Measurements from ENCODE around the gene SAMSN1.

SAMSN1 gene

DNA sequence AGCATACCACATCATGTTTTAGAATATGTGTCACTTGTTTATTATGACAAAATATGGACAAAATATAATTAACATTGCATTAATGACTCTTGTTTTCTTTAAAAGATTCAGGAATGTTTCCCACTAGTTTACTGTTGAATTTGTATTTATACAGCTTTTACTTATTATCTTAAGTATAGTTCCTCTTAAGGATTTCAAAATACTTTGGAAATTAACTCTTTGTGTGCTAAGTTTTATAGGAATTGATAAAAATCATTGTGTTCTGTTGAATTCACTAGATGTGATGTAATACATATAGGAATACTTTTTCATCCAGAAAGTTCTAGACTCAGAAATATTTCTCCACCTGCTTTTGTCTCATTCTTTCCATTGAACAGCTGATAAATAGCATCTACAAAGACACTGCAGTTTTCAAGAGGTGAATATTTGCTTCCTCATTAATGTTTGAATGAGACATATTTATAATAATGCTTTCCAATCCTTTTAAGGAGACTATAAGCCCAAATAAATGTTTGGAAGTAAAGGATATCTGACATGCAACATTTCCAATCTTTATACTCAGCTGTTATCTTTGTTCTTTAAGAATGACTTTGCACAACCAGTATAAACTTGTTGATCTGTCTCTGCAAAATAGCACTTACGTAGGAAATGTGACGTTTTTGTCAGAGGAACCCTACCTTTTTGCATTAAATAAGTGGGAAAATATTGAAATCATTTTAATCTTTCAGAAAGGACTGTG is 38.4 kb upstream of the SAMSN1 start:
- H3K9ac ChIP-seq: no peak overlapping the region

GRCh38 chr21:14583629-14584255 is 37.6 kb upstream of the SAMSN1 start:
- Histone ChIP-seq H4K20me1 (no peaks in the 10 kb centered on the region), H3K4me1 (no peaks in the 10 kb centered on the region), H3K4me2 (no peak overlapping the region), H3K9ac (no peak overlapping the region), H3K9me3 (no peaks in the 10 kb centered on the region), H3K27ac (no peak overlapping the region), H3K4me3 (no peak overlapping the region), H3K36me3 (no peaks in the 10 kb centered on the region), H3K27me3 (no peaks in the 10 kb centered on the region)
- no peak for TF ChIP-seq Cebpa-rat (IDR thresholded peaks at IDR 0.05)

More for the DNA sequence above, 38.4 kb upstream of the SAMSN1 start:
- H4K20me1 ChIP-seq: no peaks in the 10 kb centered on the region
- H3K4me3 ChIP-seq: no peak overlapping the region
- H3K27me3 ChIP-seq: no peaks in the 10 kb centered on the region
- H3K4me2 ChIP-seq: no peak overlapping the region
- H3K36me3 ChIP-seq: no peaks in the 10 kb centered on the region
- no peak for TF ChIP-seq Cebpa-rat (IDR thresholded peaks at IDR 0.05)
- no peak overlapping the region for H3K27ac ChIP-seq
- no peaks in the 10 kb centered on the region for H3K9me3 ChIP-seq
- no peaks in the 10 kb centered on the region for H3K4me1 ChIP-seq

DNA sequence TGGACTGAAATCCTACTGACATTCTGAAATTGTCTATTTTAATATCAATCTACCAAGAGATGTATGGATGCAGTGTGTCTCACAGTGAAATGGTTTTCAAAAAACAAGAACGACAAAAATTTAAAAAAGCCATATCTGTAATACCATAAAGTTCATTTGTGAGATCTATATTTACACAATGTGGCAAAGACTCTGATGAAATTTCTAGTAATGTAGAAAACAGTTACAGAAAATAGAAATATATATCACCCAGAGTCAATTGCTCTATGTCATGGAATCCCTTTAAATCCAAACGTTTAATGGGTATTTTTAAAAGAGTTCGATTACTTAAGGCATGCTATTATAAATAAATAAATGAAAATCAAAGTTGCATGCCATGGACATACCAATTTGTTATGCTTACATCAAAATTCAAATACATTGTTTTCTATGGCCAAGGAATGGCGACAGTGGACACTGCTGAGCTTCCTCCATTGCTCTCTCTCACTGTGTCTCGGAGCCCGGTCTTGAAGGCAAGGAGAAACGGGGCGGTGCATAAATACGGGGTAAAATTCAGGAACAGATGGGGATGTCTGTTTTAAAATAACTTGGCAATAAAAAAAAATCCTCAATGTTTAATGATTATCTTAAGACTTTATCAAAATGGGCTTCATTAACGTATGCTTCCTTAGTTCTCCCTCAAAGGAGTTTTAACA is 37.0 kb upstream of the SAMSN1 start:
- no peaks in the 10 kb centered on the region for H3K36me3 ChIP-seq
- H3K27ac ChIP-seq: no peak overlapping the region
- no peaks in the 10 kb centered on the region for H3K9me3 ChIP-seq
- no peak overlapping the region for H3K4me3 ChIP-seq
- H3K27me3 ChIP-seq: no peaks in the 10 kb centered on the region
- no peak overlapping the region for H3K4me2 ChIP-seq
- H3K4me1 ChIP-seq: no peaks in the 10 kb centered on the region
- no peak overlapping the region for H3K9ac ChIP-seq
- no peaks in the 10 kb centered on the region for H4K20me1 ChIP-seq
- no peak for TF ChIP-seq Cebpa-rat (IDR thresholded peaks at IDR 0.05)

GRCh38 chr21:14581902-14582457 is 35.9 kb upstream of the SAMSN1 start:
- Histone ChIP-seq H3K4me1 (no peaks in the 10 kb centered on the region), H3K9ac (no peak overlapping the region), H3K27me3 (no peaks in the 10 kb centered on the region), H4K20me1 (no peaks in the 10 kb centered on the region), H3K4me3 (no peak overlapping the region), H3K9me3 (no peaks in the 10 kb centered on the region), H3K36me3 (no peaks in the 10 kb centered on the region), H3K27ac (no peak overlapping the region), H3K4me2 (no peak overlapping the region)
- no peak for TF ChIP-seq Cebpa-rat (IDR thresholded peaks at IDR 0.05)

DNA sequence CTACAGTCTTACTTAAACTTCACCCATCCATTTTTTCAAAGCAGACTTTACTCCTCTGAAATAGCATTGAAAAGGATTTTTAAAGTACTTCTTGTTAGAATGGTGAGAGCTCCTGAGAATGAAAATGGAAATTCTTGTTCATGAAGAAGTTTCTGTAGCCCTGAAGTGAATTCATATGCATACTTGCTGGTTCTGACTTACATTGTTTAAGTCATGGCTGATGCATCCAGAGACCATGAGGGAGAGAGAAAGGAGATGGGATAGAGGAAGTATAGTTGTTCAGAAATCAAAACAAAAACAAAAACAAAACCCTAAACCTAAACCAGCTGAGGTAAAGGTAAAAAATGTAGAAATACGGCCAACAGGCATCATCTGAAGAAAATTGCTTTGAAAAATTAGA is 27.1 kb upstream of the SAMSN1 start:
- no peak overlapping the region for H3K27ac ChIP-seq
- H3K4me2 ChIP-seq: no peak overlapping the region
- TF ChIP-seq Cebpa-rat (IDR thresholded peaks at IDR 0.05): no peak
- H3K9me3 ChIP-seq: no peaks in the 10 kb centered on the region
- no peaks in the 10 kb centered on the region for H3K4me1 ChIP-seq
- H3K4me3 ChIP-seq: no peak overlapping the region
- H4K20me1 ChIP-seq: no peaks in the 10 kb centered on the region
- no peaks in the 10 kb centered on the region for H3K36me3 ChIP-seq
- no peaks in the 10 kb centered on the region for H3K27me3 ChIP-seq
- H3K9ac ChIP-seq: no peak overlapping the region

DNA sequence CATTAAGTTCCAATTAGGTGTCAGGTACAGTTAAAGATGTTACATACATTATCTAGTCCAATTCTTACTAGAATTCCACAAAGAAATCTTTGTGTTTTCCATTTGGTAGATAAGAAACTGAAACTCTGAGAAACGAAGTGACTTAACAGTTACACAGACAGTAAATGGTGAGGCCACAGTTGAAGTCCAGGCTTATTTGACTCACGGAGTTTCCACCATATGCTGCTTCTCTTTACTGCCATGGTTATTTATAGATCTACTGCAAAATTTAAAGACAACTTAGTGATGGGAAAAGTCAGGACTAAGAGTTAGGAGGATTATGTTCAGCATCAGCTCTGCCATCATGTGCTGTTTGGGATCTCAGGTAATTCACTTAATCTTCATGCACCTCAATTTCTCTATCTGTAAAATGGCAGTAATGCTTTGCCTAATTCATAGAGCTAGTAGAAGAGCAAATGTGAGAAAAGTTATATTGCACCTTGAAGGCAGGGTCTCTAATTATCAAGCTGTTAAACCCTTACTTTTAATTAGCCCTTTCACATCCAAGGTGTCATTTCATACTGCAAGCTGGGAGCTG is 26.2 kb upstream of the SAMSN1 start:
- Histone ChIP-seq H3K27me3 (no peaks in the 10 kb centered on the region), H3K4me3 (no peak overlapping the region), H3K9ac (no peak overlapping the region), H3K9me3 (no peaks in the 10 kb centered on the region), H4K20me1 (no peaks in the 10 kb centered on the region), H3K36me3 (no peaks in the 10 kb centered on the region), H3K4me1 (no peaks in the 10 kb centered on the region), H3K4me2 (no peak overlapping the region), H3K27ac (no peak overlapping the region)
- no peak for TF ChIP-seq Cebpa-rat (IDR thresholded peaks at IDR 0.05)

- no peak for TF ChIP-seq Cebpa-rat (IDR thresholded peaks at IDR 0.05)
- H3K4me1 ChIP-seq: no peaks in the 10 kb centered on the region
- no peak overlapping the region for H3K4me2 ChIP-seq
- H3K36me3 ChIP-seq: no peaks in the 10 kb centered on the region
- H3K4me3 ChIP-seq: no peak overlapping the region
- no peaks in the 10 kb centered on the region for H3K9me3 ChIP-seq
- no peaks in the 10 kb centered on the region for H3K27me3 ChIP-seq
- no peak overlapping the region for H3K9ac ChIP-seq
- H4K20me1 ChIP-seq: no peaks in the 10 kb centered on the region
- H3K27ac ChIP-seq: no peak overlapping the region
Observed at GRCh38 chr21:14569868-14570267, 23.8 kb upstream of the SAMSN1 start.

GRCh38 chr21:14569026-14569621 is 23.0 kb upstream of the SAMSN1 start:
- no peaks in the 10 kb centered on the region for H3K27me3 ChIP-seq
- no peaks in the 10 kb centered on the region for H3K36me3 ChIP-seq
- H3K9me3 ChIP-seq: no peaks in the 10 kb centered on the region
- no peaks in the 10 kb centered on the region for H3K4me1 ChIP-seq
- no peak overlapping the region for H3K9ac ChIP-seq
- no peak overlapping the region for H3K27ac ChIP-seq
- H3K4me2 ChIP-seq: no peak overlapping the region
- H4K20me1 ChIP-seq: no peaks in the 10 kb centered on the region
- TF ChIP-seq Cebpa-rat (IDR thresholded peaks at IDR 0.05): no peak
- no peak overlapping the region for H3K4me3 ChIP-seq
